ENCODE measurements around the gene GNS.

Gene GNS

GRCh38 chr12:64671681-64672080 lies 87.5 kb downstream of the GNS start:
- DNase-seq = no peak

DNA sequence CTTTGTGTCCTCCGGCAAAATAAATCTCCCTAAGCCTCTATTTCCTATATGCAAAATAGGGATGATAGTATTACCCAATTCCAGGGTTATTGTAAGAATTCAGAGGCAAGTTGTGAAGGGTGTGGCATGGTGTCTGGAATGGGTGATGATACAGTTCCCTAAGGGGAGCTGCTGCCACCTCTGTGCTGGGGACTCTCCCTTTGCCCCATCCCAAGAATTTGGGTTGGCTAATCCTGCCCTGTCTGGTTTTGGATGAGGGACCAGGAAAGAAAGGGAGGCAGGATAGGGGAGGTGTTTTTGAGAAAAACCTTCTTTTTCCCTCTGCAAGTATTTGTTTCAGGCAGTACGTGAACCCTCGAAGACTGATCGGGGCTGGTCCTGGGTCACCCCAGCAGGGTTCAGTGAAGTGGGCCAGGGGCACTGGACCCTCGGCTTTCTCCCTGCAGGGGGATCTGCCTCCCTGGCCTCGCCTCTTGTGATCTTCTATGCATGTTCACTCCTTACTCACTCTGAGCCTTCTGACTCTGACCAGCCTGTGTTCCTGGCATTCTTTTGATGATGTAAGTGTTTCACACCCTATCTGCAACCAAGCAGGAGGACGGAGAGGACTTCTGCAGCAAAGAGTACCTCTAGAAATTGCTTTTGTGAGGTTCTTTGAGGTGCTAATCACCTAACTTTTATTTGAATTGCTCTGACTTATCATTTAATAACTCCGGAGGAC lies 88.1 kb downstream of the GNS start:
- no peak for DNase-seq

DNA sequence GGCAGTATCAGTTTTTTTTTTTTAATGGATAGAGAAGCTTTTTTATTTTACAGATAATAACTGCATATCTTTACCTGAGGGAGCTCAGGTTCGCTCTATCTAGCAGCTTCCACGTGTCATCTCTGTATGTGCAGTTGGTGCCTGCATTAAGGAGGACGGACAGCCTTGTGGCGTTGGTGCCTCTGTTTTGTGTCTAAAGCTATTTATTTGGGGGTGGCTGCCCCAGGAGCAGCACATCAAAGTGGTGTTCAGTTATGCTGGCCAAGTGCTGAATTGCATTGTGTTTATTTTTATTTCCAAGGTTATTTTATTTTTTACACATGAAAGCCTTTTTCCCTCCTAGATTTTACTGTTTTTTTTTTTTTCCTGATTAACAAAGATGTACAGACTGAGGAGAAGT lies 89.2 kb downstream of the GNS start:
- no peak for DNase-seq

DNA sequence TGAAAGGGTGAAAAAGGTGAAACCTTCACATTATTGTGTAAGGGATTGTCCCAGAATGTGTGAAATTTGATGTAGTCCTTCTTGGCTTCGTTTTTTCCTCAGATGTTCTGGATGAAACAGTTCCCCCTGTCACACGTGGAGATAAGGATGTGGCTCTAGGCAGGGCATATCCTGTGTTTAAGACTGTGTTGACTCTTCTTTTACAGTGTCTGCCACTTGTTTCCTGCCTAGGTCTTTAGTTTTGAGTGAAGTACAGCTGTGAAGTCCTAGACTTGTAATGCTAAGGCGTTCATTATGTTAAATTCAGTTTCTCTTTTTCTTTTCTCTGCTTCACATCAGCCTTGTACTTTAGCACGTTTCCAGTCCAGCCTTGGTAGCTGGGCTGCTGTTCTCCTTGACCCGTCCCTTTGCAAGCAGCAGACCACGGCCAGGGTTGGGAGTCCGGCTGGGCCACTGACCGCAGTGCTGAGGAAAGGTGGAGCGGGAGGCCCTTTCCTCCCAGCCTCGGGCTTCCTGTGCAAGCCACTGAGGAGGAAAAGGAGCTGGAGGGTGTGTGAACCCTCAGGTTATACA lies 89.8 kb downstream of the GNS start:
- no peak for DNase-seq

- no peak for DNase-seq
Observed at GRCh38 chr12:64667793-64668192, 91.4 kb downstream of the GNS start.

- no peak for DNase-seq
Observed at GRCh38 chr12:64666054-64666914, 92.9 kb downstream of the GNS start.

GRCh38 chr12:64665514-64665913 lies 93.7 kb downstream of the GNS start:
- DNase-seq = no peak
